Adrenal gland (tissue), 5 donors: Measurements from ENCODE around the gene ARAP1.

Source experiments
- POLR2A ChIP-seq, 2 donors: fragments of 450-650 bp; IDR thresholded peaks; one replicate each; pipeline ENCODE4 v1.6.1; 2017; ENCODE audit warnings: antibody characterized with exemption in 2 of 2, mild to moderate bottlenecking in 2 of 2, moderate library complexity in 1 of 2
- TF ChIP-seq, protein P1 (sequence below), 6 experiments: fragments of 450-650 bp in 4 of 6; fragments of 200-600 bp in 2 of 6; sonication (generic) in 1 of 6; IDR thresholded peaks; 1 replicate in 5 of 6; 2 replicates in 1 of 6; pipeline versions ENCODE4 v1.5.1 to v1.8.0; 2016 to 2021; ENCODE audit warnings: antibody characterized with exemption in 6 of 6, mild to moderate bottlenecking in 2 of 6, moderate library complexity in 1 of 6
- donor health status: DM: no; HTN: no; CAD: no.

DNA sequence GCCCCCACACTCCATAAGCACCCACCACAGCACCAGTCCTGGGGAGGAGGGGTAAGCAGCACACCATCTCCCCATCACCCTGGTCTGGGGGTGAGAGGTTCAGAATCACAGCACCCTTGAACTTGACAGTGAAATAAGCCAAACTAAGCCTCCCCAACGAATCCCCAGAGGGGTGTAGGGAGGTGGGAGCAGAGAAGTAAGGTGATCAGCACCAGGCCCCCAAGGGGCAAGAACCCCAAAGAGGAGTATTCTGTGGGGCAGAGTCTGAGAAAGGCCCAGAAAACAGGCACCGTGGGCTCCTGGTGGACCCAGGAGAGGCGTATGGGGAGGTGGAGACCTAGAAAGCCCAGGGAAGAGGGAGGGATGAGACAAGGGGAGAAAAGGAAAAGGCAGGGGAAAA lies 30.9 kb downstream of the ARAP1 start:
- TF ChIP-seq, protein P1, sequence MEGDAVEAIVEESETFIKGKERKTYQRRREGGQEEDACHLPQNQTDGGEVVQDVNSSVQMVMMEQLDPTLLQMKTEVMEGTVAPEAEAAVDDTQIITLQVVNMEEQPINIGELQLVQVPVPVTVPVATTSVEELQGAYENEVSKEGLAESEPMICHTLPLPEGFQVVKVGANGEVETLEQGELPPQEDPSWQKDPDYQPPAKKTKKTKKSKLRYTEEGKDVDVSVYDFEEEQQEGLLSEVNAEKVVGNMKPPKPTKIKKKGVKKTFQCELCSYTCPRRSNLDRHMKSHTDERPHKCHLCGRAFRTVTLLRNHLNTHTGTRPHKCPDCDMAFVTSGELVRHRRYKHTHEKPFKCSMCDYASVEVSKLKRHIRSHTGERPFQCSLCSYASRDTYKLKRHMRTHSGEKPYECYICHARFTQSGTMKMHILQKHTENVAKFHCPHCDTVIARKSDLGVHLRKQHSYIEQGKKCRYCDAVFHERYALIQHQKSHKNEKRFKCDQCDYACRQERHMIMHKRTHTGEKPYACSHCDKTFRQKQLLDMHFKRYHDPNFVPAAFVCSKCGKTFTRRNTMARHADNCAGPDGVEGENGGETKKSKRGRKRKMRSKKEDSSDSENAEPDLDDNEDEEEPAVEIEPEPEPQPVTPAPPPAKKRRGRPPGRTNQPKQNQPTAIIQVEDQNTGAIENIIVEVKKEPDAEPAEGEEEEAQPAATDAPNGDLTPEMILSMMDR (IDR thresholded peaks at IDR 0.05) = no peak
- TF ChIP-seq POLR2A (IDR thresholded peaks at IDR 0.05) = no peak
